GM12891 (cell line): ENCODE results near the gene AP1M1. TPM values are rescaled to one million over a fixed set of nuclear protein-coding genes. Genes with fewer than 3 reads are reported as not detected.
A peak's percentile ranks its signal among the peaks of the same experiment; 100 is the strongest.

Experiments
- DNase-seq: peaks from one replicate; pipeline ENCODE4 v3.0.0; 2011; ENCODE audit warnings: low spot score; ENCODE audit not compliant: insufficient read length
- FAIRE-seq: peaks from 2 replicates; lab custom pipeline; 2011; peaks lifted over from hg19 to GRCh38; lab: Jason Lieb, UNC
- PAX5 ChIP-seq: IDR thresholded peaks from 2 replicates; pipeline ENCODE4 v1.6.1; 2011; ENCODE audit warnings: low read length, moderate library complexity, mild to moderate bottlenecking; ENCODE audit not compliant: insufficient read depth, severe bottlenecking
- POLR2A ChIP-seq: IDR thresholded peaks from 2 replicates; pipeline ENCODE4 v1.6.1; 2011; ENCODE audit warnings: low read depth, low read length, control low read depth
- POLR2AphosphoS5 ChIP-seq: IDR thresholded peaks from 2 replicates; pipeline ENCODE4 v1.6.1; 2011; ENCODE audit warnings: low read depth, low read length, control low read depth
- POU2F2 ChIP-seq: IDR thresholded peaks from 2 replicates; pipeline ENCODE4 v1.6.1; 2011; ENCODE audit warnings: low read depth, mild to moderate bottlenecking, control low read depth, low read length, moderate library complexity
- SPI1 ChIP-seq: IDR thresholded peaks from 2 replicates; pipeline ENCODE4 v1.6.1; 2011; ENCODE audit warnings: low read depth, low read length, control low read depth
- TAF1 ChIP-seq: IDR thresholded peaks from 2 replicates; pipeline ENCODE4 v1.6.1; 2011; ENCODE audit warnings: low read depth, low read length, control low read depth
- polyA plus RNA-seq: library from polyadenylated mRNA; unstranded; fragments of >200 nt; gene quantifications from one replicate; pipeline ENCODE4 v1.2.1, GENCODE V29; 2012; ENCODE audit warnings: low read depth, missing spikeins, inconsistent platforms; ENCODE audit not compliant: missing spikeins

Gene AP1M1
- polyA plus RNA-seq: 49.4 TPM

DNA sequence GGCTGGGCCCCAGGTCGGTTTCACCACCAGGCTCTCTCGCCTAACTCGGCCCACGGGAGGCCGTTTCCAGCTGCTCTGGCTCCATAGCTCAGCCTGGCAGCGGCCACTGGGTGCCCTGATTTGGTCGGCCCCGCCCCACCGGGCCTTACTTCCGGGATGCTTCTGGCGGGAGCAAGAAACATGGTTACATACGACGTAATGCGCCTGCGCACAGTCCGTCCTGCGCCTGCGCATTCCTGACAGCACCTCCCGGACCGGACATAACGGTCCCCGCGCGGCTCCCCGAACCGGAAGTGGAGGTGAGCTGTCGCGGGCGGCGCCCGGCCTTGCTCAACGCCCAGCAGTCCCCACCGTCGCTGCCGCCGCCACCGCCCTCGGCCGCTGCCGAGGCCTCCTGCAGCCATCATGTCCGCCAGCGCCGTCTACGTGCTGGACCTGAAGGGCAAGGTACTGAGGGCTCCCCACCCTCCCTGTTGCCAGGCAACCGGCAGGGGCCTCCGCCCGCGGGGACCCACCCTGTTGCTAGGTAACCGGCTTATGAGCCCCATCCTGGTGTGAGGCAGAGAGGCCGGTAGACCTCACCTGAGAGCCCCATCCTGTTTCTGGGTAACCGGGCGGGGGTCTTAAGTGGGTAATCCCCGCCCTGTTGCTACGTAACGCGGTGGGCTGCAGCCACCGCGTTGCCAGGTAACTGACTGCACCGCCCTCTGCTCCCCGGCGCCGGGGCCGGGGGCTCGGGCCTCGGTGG is at the start of gene AP1M1:
AP1M1 (plus strand) TSS at position 290 of the 748 bp plus-strand sequence; CDS start at position 406, 116 bp downstream.
- DNase-seq: peak; percentile 99
- TF ChIP-seq POLR2AphosphoS5 (peak; percentile 84), TAF1 (no peak; the same call in 1 of the 2 replicates), POU2F2 (peak; percentile 59; the same call in 1 of the 2 replicates), PAX5 (no peak), POLR2A (peak; percentile 87), SPI1 (peak; percentile 47)
- peak; percentile 96 for FAIRE-seq

- DNase-seq: no peak
- no peak for FAIRE-seq
- no peak for TF ChIP-seq POLR2A
- no peak for TF ChIP-seq POLR2AphosphoS5
- TF ChIP-seq POU2F2: no peak
- TF ChIP-seq SPI1: no peak
- no peak for TF ChIP-seq PAX5
- no peak for TF ChIP-seq TAF1
These were observed 49.1 kb upstream of the AP1M1 start for GRCh38 chr19:16148443-16149229.

- no peak for TF ChIP-seq SPI1
- TF ChIP-seq TAF1: no peak
- TF ChIP-seq PAX5: no peak
- TF ChIP-seq POLR2AphosphoS5: no peak
- TF ChIP-seq POLR2A: no peak
- no peak for TF ChIP-seq POU2F2
- DNase-seq (no peak), FAIRE-seq (no peak)
These were observed 44.0 kb upstream of the AP1M1 start for GRCh38 chr19:16153582-16154336.

GRCh38 chr19:16154557-16154956 is 43.2 kb upstream of the AP1M1 start:
- FAIRE-seq (no peak), DNase-seq (no peak)
- no peak for TF ChIP-seq SPI1
- no peak for TF ChIP-seq POLR2A
- no peak for TF ChIP-seq POLR2AphosphoS5

DNA sequence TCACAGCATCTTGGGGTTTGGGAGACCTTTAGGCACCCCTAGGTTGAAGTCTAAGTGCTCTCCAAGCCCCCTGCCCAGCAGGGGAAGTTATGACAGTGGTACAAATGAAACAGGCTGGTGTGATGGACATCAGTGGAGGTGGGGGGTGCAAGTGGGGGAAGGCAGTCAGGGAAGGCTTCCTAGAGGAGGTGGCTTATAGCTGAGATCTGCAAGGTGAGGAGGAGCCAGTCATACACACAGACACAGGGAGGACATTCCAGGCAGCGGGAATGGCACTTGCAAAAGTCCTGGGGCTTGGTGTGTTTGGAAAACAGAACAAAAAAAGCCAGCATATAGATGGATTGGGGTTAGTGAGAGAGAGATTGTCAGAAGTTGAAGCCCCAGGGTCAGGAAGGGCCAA is 42.6 kb upstream of the AP1M1 start:
- DNase-seq (no peak), FAIRE-seq (peak; percentile 23)
- TF ChIP-seq TAF1 (no peak), POLR2A (no peak; the same call in 1 of the 2 replicates), POU2F2 (no peak), SPI1 (no peak), PAX5 (no peak), POLR2AphosphoS5 (no peak)

GRCh38 chr19:16156904-16157303 is 40.8 kb upstream of the AP1M1 start:
- no peak for TF ChIP-seq POLR2A
- no peak for TF ChIP-seq PAX5
- no peak for TF ChIP-seq POU2F2
- no peak for TF ChIP-seq SPI1
- no peak for TF ChIP-seq TAF1
- no peak for TF ChIP-seq POLR2AphosphoS5
- FAIRE-seq (no peak), DNase-seq (no peak)

GRCh38 chr19:16157601-16158000 is 40.1 kb upstream of the AP1M1 start:
- TF ChIP-seq POLR2AphosphoS5: peak; percentile 68
- TF ChIP-seq PAX5: no peak
- DNase-seq (no peak), FAIRE-seq (no peak)

- TF ChIP-seq TAF1 (no peak), POU2F2 (no peak), PAX5 (no peak), POLR2AphosphoS5 (no peak), SPI1 (no peak), POLR2A (no peak)
- DNase-seq (no peak), FAIRE-seq (no peak)
These were observed 38.1 kb upstream of the AP1M1 start for GRCh38 chr19:16159655-16160054.

DNA sequence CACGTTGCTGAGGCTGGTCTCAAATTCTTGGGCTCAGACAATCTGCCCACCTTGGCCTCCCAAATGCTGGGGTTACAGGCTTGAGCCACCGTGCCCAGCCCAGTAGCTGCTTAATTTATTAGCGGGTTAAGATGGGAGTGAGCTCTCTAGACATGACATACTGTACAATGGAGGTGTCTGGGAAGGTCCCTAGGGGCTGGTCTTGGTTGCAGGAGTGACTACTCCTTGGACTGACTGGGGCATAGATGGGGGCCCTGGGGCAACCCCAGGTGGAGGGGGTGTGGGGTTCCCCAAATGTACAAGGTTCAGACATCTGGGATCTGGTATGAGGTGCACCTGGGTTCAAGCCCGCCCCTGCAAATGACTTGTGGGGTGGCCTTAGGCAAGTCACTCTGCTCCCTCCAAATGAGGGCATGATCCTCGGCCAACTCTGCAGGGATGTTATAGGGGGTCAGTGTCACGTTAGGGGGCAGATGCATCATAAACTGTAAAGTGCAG is 37.2 kb upstream of the AP1M1 start:
- DNase-seq (no peak), FAIRE-seq (peak; percentile 13)
- TF ChIP-seq POLR2AphosphoS5: 0 out of 2 replicates have a peak, but pooled peaks have one; percentile 11
- 0 out of 2 replicates have a peak, but pooled peaks have one; percentile 12 for TF ChIP-seq POU2F2
- TF ChIP-seq POLR2A: 0 out of 2 replicates have a peak, but pooled peaks have one; percentile 11
- no peak for TF ChIP-seq SPI1
